ENCODE measurements around the gene SORL1-AS1.
"Not testable (repeated sequence)": the region's sequence is repeated elsewhere in the genome, so short reads cannot be mapped to it uniquely, and the experiment has no call there.

SORL1-AS1 gene

GRCh38 chr11:121452609-121453150 lies at the start of gene SORL1-AS1:
SORL1-AS1 (minus strand) TSS chr11:121452967.
- no peak for DNase-seq

GRCh38 chr11:121500717-121501116 lies 48.0 kb upstream of the SORL1-AS1 start:
- DNase-seq = no peak

GRCh38 chr11:121500275-121500674 lies 47.5 kb upstream of the SORL1-AS1 start:
- DNase-seq = no peak

- no peak for DNase-seq
Observed at GRCh38 chr11:121499405-121499804, 46.6 kb upstream of the SORL1-AS1 start.

- DNase-seq = no peak
Observed at GRCh38 chr11:121497176-121497998, 44.6 kb upstream of the SORL1-AS1 start.

GRCh38 chr11:121494355-121495099 lies 41.8 kb upstream of the SORL1-AS1 start:
- DNase-seq = no peak

GRCh38 chr11:121489823-121490222 lies 37.1 kb upstream of the SORL1-AS1 start:
- no peak for DNase-seq

GRCh38 chr11:121488641-121489040 lies 35.9 kb upstream of the SORL1-AS1 start:
- DNase-seq = no peak

- DNase-seq = no peak
Observed at GRCh38 chr11:121488170-121488569, 35.4 kb upstream of the SORL1-AS1 start.

GRCh38 chr11:121487191-121487590 lies 34.4 kb upstream of the SORL1-AS1 start:
- DNase-seq = no peak

- no peak for DNase-seq
Observed at GRCh38 chr11:121486054-121486453, 33.3 kb upstream of the SORL1-AS1 start.

GRCh38 chr11:121485216-121485615 lies 32.4 kb upstream of the SORL1-AS1 start:
- DNase-seq = no peak

- no peak for DNase-seq
Observed at GRCh38 chr11:121483805-121484480, 31.2 kb upstream of the SORL1-AS1 start.

GRCh38 chr11:121482231-121483129 lies 29.7 kb upstream of the SORL1-AS1 start:
- DNase-seq = peak; percentile 82

GRCh38 chr11:121481484-121482230 lies 28.9 kb upstream of the SORL1-AS1 start:
- DNase-seq = not testable (repeated sequence)

- DNase-seq = no peak
Observed at GRCh38 chr11:121479698-121480238, 27.0 kb upstream of the SORL1-AS1 start.

GRCh38 chr11:121478895-121479697 lies 26.3 kb upstream of the SORL1-AS1 start:
- peak; percentile 73 for DNase-seq

- no peak for DNase-seq
Observed at GRCh38 chr11:121478226-121478894, 25.6 kb upstream of the SORL1-AS1 start.

GRCh38 chr11:121476379-121477032 lies 23.7 kb upstream of the SORL1-AS1 start:
- no peak for DNase-seq

All from islet precursor cell (in vitro differentiated cells).